GM12873 (cell line): ENCODE data around the gene LRP1.

ENCODE experiments used
- CTCF ChIP-seq: IDR thresholded peaks from 2 replicates; pipeline ENCODE4 v1.5.1; 2012; ENCODE audit warnings: low read depth, mild to moderate bottlenecking, moderate library complexity, low read length, control low read depth; ENCODE audit not compliant: insufficient read depth; ENCODE audit errors: missing control alignments

LRP1 gene

GRCh38 chr12:57146092-57146491 lies 17.8 kb downstream of the LRP1 start:
- TF ChIP-seq CTCF: no peak

- TF ChIP-seq CTCF: no peak
Observed at GRCh38 chr12:57146961-57147944, 19.0 kb downstream of the LRP1 start, which contains the start of gene LRP1-AS. Gene LRP1-AS, minus strand, starts transcription at chr12:57147619.

GRCh38 chr12:57148469-57149244 lies 20.4 kb downstream of the LRP1 start:
- no peak for TF ChIP-seq CTCF

- no peak for TF ChIP-seq CTCF
Observed at GRCh38 chr12:57149245-57149900, 21.1 kb downstream of the LRP1 start.

- no peak for TF ChIP-seq CTCF
Observed at GRCh38 chr12:57150400-57151000, 22.2 kb downstream of the LRP1 start.

- TF ChIP-seq CTCF: no peak
Observed at GRCh38 chr12:57151741-57152630, 23.7 kb downstream of the LRP1 start.
